GM19025 (cell line): ENCODE measurements around the gene CYB5D1.

Experiments used
- ATAC-seq: cut with Tn5 transposase; IDR thresholded peaks from one replicate; pipeline ENCODE4 v1.9.1; 2021; ENCODE audit warnings: mild to moderate bottlenecking, low read depth, moderate library complexity; ENCODE audit not compliant: unreplicated experiment

CYB5D1 gene

GRCh38 chr17:7833795-7834541, 23.8 kb upstream of the CYB5D1 start, which contains the start of gene KDM6B:
Gene KDM6B, plus strand, starts transcription at chr17:7834217. Its CDS starts 11,338 bp downstream, at chr17:7845555.
- ATAC-seq, result no peak

DNA sequence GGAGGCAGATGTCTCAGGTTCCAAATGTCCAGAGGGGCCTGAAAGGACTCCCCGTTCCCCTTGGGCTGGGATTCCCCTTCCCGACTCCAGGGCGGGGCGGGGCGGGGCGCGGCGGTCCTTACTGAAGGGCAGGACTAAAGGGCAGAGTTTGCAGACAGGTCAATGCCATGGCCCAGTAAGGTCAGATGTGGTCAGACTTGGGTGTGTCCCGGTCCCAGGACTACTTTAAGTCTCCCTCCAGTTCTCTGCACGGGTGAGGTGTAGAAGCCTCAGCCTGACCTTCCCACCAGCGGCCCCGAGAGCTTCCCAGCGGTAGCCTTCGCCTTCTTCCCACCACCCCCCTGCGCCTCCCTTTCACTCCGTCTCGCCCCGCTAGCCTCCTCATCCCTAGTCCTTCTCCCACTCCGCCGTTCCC, 23.3 kb upstream of the CYB5D1 start:
- no peak for ATAC-seq

DNA sequence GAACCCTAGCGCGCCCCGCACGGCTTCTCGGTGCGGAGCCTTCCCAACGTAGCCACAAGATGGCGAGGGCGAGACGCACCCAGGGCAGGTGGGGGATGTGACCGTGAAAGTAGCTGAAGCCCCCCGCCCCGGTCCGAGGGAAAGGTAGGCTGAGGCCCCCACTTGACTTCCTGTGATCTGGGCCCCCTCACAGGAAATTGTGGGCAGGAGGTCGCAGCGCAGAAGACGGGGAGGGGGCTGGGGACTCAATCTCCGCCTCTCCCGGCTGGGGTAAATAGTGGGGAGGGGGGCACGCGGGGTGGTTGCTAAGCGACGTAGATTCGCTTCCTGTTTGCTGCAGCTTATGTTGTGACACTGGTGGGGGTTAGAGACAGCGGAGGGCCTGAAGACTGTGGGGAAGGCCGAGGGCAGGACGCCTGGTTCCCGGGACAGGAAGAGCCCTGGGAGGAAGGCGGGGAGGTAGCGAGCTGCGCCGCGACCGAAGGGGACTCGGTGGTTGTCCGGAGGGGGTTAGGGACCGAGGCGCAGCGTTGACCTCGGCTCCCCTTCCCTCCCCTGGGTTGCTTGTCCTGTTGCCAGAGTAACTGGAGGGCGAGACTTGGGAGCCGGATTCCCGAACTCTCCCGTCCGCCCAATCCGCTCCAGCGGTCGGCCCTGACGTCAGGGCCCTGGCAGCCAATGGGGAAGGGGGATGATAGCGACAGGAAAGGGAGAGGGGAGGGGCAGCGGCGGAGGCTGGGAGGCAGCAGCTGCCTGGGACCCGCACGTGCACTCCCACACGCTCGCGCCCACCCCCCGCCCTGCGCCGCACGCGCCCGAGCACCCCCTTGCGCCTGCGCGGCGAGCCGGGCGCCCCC, 22.6 kb upstream of the CYB5D1 start:
- peak; percentile 55 for ATAC-seq

- ATAC-seq, result peak; percentile 39
Measured at GRCh38 chr17:7835814-7836595, 21.8 kb upstream of the CYB5D1 start.

GRCh38 chr17:7836596-7837407, 21.0 kb upstream of the CYB5D1 start:
- ATAC-seq, result no peak

- ATAC-seq, result no peak
Measured at GRCh38 chr17:7837408-7838088, 20.3 kb upstream of the CYB5D1 start.

GRCh38 chr17:7838090-7839075, 19.4 kb upstream of the CYB5D1 start:
- ATAC-seq, result no peak

DNA sequence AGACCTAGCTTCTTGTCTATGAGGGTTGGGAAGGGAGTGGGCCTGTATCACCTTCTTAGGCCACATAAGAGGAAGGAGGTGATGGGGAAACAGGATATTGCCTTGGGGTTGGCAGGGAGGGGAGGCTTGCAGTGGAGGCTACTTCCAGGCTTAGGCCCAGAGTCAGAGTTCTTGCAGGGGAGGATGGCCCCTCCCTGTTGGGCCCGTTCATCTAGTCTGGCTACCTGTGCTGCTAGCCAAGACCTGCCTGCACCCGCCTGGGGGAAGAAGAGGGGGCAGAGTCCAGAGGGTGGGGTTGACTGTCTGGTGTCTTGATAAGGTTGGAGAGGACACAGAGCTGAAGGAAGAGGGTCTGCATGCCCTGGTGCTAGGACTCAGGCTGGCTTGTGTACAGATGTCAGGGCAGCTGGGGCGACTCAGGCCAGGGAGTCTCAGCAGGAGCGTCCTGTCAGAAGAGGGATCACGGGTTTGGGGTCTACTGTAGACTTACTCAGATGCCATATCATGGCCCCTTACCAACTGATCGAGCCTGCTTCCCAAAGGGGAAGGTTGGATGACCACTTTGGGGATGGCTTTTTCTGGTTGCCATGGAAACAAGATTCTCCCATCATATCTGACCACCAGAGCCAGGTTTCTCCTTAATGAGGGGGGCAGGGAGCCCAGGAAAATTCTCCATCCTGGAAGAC, 18.5 kb upstream of the CYB5D1 start:
- ATAC-seq, result no peak

- no peak for ATAC-seq
Measured at GRCh38 chr17:7839876-7840261, 17.9 kb upstream of the CYB5D1 start.

DNA sequence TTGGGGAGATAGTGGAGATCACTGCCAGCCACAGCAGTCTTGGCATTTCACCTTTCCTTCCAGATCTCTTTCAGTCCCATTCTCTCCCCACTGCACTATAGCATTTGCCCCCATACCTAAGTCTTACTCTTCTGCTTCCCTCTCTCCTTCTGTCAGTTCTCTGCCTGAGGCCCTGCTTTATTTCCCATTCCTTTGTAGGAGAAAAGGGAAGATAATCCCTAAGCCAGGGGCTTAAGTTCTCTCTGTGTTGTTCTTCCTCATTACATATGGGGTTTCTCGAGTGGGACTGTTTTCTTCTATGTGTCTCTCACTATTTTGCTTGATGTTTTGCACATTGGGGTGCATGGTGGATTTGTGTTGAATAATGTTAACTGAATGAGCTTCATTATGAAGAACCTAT, 17.4 kb upstream of the CYB5D1 start:
- no peak for ATAC-seq

GRCh38 chr17:7840875-7841274, 16.9 kb upstream of the CYB5D1 start:
- no peak for ATAC-seq

GRCh38 chr17:7841396-7841914, 16.3 kb upstream of the CYB5D1 start:
- peak; percentile 7 for ATAC-seq

DNA sequence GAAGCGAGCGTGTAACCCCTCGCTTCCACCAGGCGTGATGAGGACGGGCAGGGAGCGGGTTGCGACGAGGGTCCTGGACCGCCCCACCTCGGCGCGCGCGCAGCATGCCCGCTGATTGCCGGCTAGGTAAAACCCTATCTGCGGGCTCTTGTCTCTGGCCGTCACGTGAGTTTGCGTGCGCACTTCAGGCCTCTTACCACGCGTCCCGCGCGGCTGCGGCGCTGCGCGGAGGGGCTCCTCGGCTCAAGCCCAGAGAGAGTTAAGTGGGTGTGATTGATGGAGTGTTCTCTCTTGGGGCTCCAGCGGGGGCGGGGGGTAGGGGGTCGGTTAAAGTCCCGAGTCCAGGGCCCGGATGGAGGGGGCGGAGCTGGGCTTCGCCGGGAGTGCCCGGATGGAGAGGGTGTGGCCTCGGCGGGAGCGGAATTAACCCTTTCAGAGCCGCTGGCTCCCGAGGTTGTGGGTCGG, 15.9 kb upstream of the CYB5D1 start:
- ATAC-seq, result peak; percentile 14

DNA sequence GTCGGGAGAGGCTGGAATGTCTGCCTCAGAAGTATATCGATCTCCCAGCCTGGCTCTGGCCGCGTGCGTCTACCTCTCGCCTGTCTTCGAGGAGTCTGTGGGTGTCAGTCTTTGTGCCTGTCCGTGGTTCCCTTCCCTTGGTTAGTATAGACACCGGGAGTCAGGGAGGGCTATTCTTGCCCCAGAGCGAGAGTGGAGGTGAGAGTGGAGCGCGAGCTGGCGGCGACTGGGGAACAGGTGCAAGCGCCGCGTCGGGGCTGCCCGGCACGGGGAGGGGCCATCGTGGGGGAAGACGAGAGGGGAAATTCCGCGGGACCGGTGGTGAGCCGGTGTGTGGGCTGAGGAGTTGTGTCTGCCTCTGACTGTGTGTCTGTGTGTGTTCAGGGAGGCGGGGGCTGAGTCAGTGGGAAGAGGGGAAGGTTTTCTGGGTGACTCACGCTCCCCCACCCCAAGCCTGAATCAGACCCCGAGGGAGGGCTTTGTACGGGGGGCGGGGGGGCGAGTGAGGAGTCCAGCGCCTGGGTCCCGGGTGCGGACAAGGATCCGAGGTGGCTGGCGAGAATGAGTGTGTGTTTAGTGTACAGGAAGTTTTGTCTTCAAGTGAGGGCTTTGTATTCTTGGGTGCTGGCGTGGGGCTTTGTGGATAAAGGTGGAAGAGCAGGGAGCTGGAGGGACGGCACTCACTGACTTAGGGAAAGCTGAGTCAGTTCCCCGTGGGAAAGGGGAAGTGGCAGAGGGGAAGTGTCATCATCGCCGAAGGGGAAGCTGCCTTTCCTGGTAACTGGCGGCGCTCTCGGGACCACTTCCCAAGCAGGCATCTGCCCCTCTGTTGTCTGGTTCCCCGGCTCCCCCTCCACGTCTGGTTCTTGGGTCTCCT, 15.2 kb upstream of the CYB5D1 start:
- peak; percentile 28 for ATAC-seq

- ATAC-seq, result no peak
Measured at GRCh38 chr17:7843257-7843535, 14.6 kb upstream of the CYB5D1 start.

GRCh38 chr17:7843536-7844291, 14.1 kb upstream of the CYB5D1 start:
- ATAC-seq, result no peak
